GM12872 (cell line): Measurements from ENCODE around the gene FAM50B.

Source experiments
- CTCF ChIP-seq: IDR thresholded peaks from 3 replicates; pipeline ENCODE4 v1.5.1; 2011; ENCODE audit warnings: low read depth, mild to moderate bottlenecking, low read length, moderate library complexity; ENCODE audit not compliant: insufficient read depth

FAM50B gene

GRCh38 chr6:3871939-3872338, 22.8 kb downstream of the FAM50B start:
- TF ChIP-seq CTCF, result no peak

GRCh38 chr6:3872370-3872854, 23.2 kb downstream of the FAM50B start:
- TF ChIP-seq CTCF, result no peak

DNA sequence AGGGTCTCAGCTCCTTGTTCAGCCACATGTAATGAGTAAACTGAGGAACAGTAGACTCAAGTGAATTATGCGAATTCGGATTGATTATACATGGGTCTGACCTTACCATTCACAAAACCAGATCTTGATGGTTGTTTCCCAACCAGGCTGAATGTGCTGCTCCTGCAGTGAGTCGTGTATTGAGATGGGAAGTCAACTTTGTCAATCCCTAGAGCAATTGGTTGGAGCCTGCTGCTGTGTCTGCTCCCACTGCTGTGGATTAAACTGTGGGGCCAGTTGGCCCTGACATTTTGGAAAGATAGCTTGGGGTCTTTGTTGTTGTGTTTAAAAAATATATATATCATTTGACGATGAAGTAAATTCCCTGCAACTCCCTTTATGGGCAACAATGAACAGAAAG, 23.9 kb downstream of the FAM50B start:
- no peak for TF ChIP-seq CTCF

- TF ChIP-seq CTCF, result no peak
Observed at GRCh38 chr6:3874069-3874468, 24.9 kb downstream of the FAM50B start.

DNA sequence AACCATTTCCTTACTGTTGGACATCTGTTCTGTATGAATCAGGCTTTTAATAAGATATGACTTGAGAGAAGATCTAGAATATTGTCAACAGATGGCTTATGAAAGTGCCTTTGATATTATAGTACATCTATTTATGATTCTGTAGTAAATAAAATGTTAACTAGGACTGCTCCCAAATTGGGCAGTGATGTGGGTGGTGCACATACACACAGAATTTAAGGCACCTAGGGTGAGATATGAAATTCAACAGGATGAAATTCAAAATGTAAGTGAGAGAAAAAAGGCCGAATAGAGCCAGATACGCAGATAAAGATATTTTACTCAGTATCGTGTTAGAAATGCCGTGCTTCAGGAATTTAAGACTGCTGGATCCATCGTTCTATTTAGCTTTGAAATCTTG, 26.3 kb downstream of the FAM50B start:
- no peak for TF ChIP-seq CTCF

- TF ChIP-seq CTCF, result no peak
Observed at GRCh38 chr6:3876101-3876500, 26.9 kb downstream of the FAM50B start.

- no peak for TF ChIP-seq CTCF
Observed at GRCh38 chr6:3876866-3877265, 27.7 kb downstream of the FAM50B start.
